ENCODE results near the gene PRKCE. TPM values are rescaled to one million over a fixed set of nuclear protein-coding genes. Genes with fewer than 3 reads are reported as not detected.
"Not testable (repeated sequence)": the region's sequence is repeated elsewhere in the genome, so short reads cannot be mapped to it uniquely, and the experiment has no call there.

Gene PRKCE
- total and polyA plus RNA-seq, 2 of the 8 experiments (the other 6 are each of a cell fraction or from before 2014, with no cell fraction given) = 0.54 to 2.1 TPM

DNA sequence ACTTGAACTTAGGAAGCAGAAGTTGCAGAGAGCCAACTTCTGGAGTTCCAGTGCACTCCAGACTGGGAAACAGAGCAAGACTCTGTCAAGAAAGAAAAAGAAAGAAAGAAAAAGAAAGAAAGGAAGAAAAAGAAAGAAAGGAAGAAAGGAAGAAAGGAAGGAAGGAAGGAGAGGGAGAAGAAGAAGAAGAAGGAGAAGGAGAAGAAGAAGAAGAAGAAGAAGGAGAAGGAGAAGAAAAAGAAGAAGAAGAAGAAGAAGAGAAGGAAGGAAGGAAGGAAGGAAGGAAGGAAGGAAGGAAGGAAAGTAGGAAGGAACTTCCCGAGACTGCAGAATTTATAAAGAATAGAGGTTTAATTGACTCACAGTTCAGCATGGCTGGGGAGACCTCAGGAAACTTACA, 65.0 kb downstream of the PRKCE start:
- H3K27me3 ChIP-seq (replicated peaks in 1 of 4; ENCODE audit: control insufficient read depth in 3 of 4, extremely low read depth in 1 of 4, insufficient read depth in 3 of 4, low read length in 3 of 4); H2BK15ac ChIP-seq (ENCODE audit: low read length); H2BK20ac ChIP-seq (ENCODE audit: low read length); H2BK12ac ChIP-seq (ENCODE audit: low read depth, low read length); H3K23ac ChIP-seq (ENCODE audit: insufficient read length); H3K18ac ChIP-seq (ENCODE audit: extremely low read depth, low read length); H4K20me1 ChIP-seq (replicated peaks in 1 of 2; ENCODE audit: control insufficient read depth in 1 of 2, insufficient read depth in 2 of 2, low read length in 2 of 2); H4K8ac ChIP-seq (ENCODE audit: extremely low read depth, insufficient read depth, low read length); H4K91ac ChIP-seq (replicated peaks; ENCODE audit: insufficient read length, low read length); H3K4me1 ChIP-seq (replicated peaks in 1 of 4; ENCODE audit: control insufficient read depth in 3 of 4, insufficient read depth in 4 of 4, low read length in 3 of 4); H3K36me3 ChIP-seq (ENCODE audit: control insufficient read depth in 2 of 4, insufficient read depth in 4 of 4, low read length in 3 of 4); H4K5ac ChIP-seq (ENCODE audit: insufficient read length, low read depth, low read length); H3K4me2 ChIP-seq (ENCODE audit: insufficient read depth in 1 of 2, low read depth in 2 of 2, low read length in 2 of 2); POLR2A ChIA-PET (ENCODE audit: partially characterized antibody); H3K14ac ChIP-seq (ENCODE audit: insufficient read length); H3K4me3 ChIP-seq (ENCODE audit: extremely low read depth in 1 of 4, insufficient read depth in 2 of 4, low read depth in 3 of 4, low read length in 4 of 4); H3K9me3 ChIP-seq (ENCODE audit: insufficient read depth in 2 of 2, low read depth in 1 of 2, low read length in 1 of 2); H2AFZ ChIP-seq (ENCODE audit: low read length); H3K9ac ChIP-seq (replicated peaks in 1 of 4; ENCODE audit: extremely low read depth in 1 of 4, low read depth in 3 of 4, low read length in 3 of 4); DNase-seq (ENCODE audit: low read depth in 1 of 2, low spot score in 2 of 2); H2AK5ac ChIP-seq (ENCODE audit: low read depth, low read length); H3K27ac ChIP-seq (ENCODE audit: low read depth, low read length); H3K79me1 ChIP-seq (ENCODE audit: low read depth, low read length); H2BK5ac ChIP-seq (ENCODE audit: low read depth, low read length); H3K56ac ChIP-seq (replicated peaks; ENCODE audit: insufficient read length, low read depth, low read length); FAIRE-seq; H3K79me2 ChIP-seq (ENCODE audit: control insufficient read depth in 1 of 2, insufficient read depth in 2 of 2, low read length in 2 of 2); H3K4ac ChIP-seq (replicated peaks; ENCODE audit: insufficient read length, low read depth, low read length); H2BK120ac ChIP-seq (replicated peaks; ENCODE audit: low read depth, low read length); H3K23me2 ChIP-seq (ENCODE audit: low read depth, low read length): not testable (repeated sequence)
- CTCF ChIA-PET (ENCODE audit: partially characterized antibody) = interaction anchor here (0.6 to 0.8 kb wide), 3 partner anchors 8 to 210 kb away, joined by 3 to 4 read pairs (median 3); no protein-coding TSS in a partner anchor
- 100% methylated on average over 1 of the region's 1 CpG; no CpG with 5 or more reads in 1 of the 2 experiments for WGBS, 2 experiments (ENCODE audit: extremely low coverage in 1 of 2, insufficient coverage in 1 of 2, insufficient read length in 1 of 2, insufficient replicate concordance in 2 of 2, low coverage in 1 of 2, low lambda C conversion rate in 2 of 2, missing lambda C conversion rate in 1 of 2)
